Measurements from ENCODE around the gene CCL19.

CCL19 gene

GRCh38 chr9:34675048-34675714 lies 15.9 kb downstream of the CCL19 start:
- Histone ChIP-seq H2BK120ac (ENCODE audit: insufficient read depth, low read length, poor library complexity) (no peak overlapping the region), H3K18ac (ENCODE audit: low read length) (no peak overlapping the region), H3K9me3 (ENCODE audit: insufficient read depth, low read depth, low read length) (no peaks in the 10 kb centered on the region), H3K23ac (ENCODE audit: low read length) (no peak overlapping the region), H3K27me3 (ENCODE audit: insufficient read depth, low read length) (no peaks in the 10 kb centered on the region), H4K91ac (ENCODE audit: low read depth, low read length) (no peak overlapping the region), H3K79me1 (ENCODE audit: low read length) (no peaks in the 10 kb centered on the region), H3K4me3 (ENCODE audit: low read depth, low read length) (no peak overlapping the region), H2BK12ac (ENCODE audit: low read length) (no peak overlapping the region), H3K4ac (ENCODE audit: low read depth, low read length) (no peak overlapping the region), H2AK5ac (ENCODE audit: low read length) (no peak overlapping the region), H3K27ac (ENCODE audit: low read depth, low read length) (no peak overlapping the region), H4K12ac (ENCODE audit: low read depth, low read length) (no peak overlapping the region), H3K14ac (ENCODE audit: low read length) (no peak overlapping the region), H2AFZ (ENCODE audit: insufficient read depth, low read length, poor library complexity) (no peak overlapping the region), H4K8ac (ENCODE audit: low read depth, low read length) (no peak overlapping the region), H3K79me2 (ENCODE audit: control insufficient read depth, insufficient read depth, low read length, poor library complexity) (no peaks in the 10 kb centered on the region), H3K4me2 (ENCODE audit: low read length) (no peak overlapping the region), H3K9ac (ENCODE audit: low read length) (no peak overlapping the region), H3K36me3 (ENCODE audit: control insufficient read depth in 1 of 2, insufficient read depth in 2 of 2, low read length in 2 of 2) (no peaks in the 10 kb centered on the region), H3K4me1 (ENCODE audit: control insufficient read depth in 1 of 2, insufficient read depth in 2 of 2, low read length in 2 of 2) (peaks cover 9% of the 10 kb centered on the region in 2 experiments), H2BK5ac (ENCODE audit: low read depth, low read length, poor library complexity) (no peak overlapping the region)
- no CpG with 5 or more reads among the region's 10 CpGs for WGBS (ENCODE audit: extremely low coverage, insufficient coverage, insufficient read length)
- peak; percentile 64 to 79 for DNase-seq

GRCh38 chr9:34674440-34674839 lies 16.6 kb downstream of the CCL19 start:
- H4K12ac ChIP-seq (ENCODE audit: low read depth, low read length): no peak overlapping the region
- DNase-seq: no peak
- no peak overlapping the region for H4K91ac ChIP-seq (ENCODE audit: low read depth, low read length)
- no peak overlapping the region for H3K18ac ChIP-seq (ENCODE audit: low read length)
- no peak overlapping the region for H3K4me3 ChIP-seq (ENCODE audit: low read depth, low read length)
- no peak overlapping the region for H4K8ac ChIP-seq (ENCODE audit: low read depth, low read length)
- H3K23ac ChIP-seq (ENCODE audit: low read length): no peak overlapping the region
- H3K9ac ChIP-seq (ENCODE audit: low read length): no peak overlapping the region
- H3K9me3 ChIP-seq (ENCODE audit: insufficient read depth, low read depth, low read length): no peaks in the 10 kb centered on the region
- no peak overlapping the region for H2AFZ ChIP-seq (ENCODE audit: insufficient read depth, low read length, poor library complexity)
- H3K4me2 ChIP-seq (ENCODE audit: low read length): no peak overlapping the region
- H3K4me1 ChIP-seq (ENCODE audit: control insufficient read depth in 1 of 2, insufficient read depth in 2 of 2, low read length in 2 of 2): peaks cover 9% of the 10 kb centered on the region in 2 experiments
- H2BK12ac ChIP-seq (ENCODE audit: low read length): no peak overlapping the region
- peaks cover under 1% of the 10 kb centered on the region in 2 experiments for H3K36me3 ChIP-seq (ENCODE audit: control insufficient read depth in 1 of 2, insufficient read depth in 2 of 2, low read length in 2 of 2)
- no peak overlapping the region for H2AK5ac ChIP-seq (ENCODE audit: low read length)
- H3K79me1 ChIP-seq (ENCODE audit: low read length): no peaks in the 10 kb centered on the region
- WGBS (ENCODE audit: extremely low coverage, insufficient coverage, insufficient read length): 67% methylated on average over 1 of the region's 3 CpGs
- H3K27ac ChIP-seq (ENCODE audit: low read depth, low read length): no peak overlapping the region
- no peak overlapping the region for H3K14ac ChIP-seq (ENCODE audit: low read length)
- no peak overlapping the region for H2BK5ac ChIP-seq (ENCODE audit: low read depth, low read length, poor library complexity)
- no peak overlapping the region for H3K4ac ChIP-seq (ENCODE audit: low read depth, low read length)
- H3K79me2 ChIP-seq (ENCODE audit: control insufficient read depth, insufficient read depth, low read length, poor library complexity): no peaks in the 10 kb centered on the region
- no peak overlapping the region for H2BK120ac ChIP-seq (ENCODE audit: insufficient read depth, low read length, poor library complexity)
- H3K27me3 ChIP-seq (ENCODE audit: insufficient read depth, low read length): no peaks in the 10 kb centered on the region

- no CpG with 5 or more reads among the region's 1 CpG for WGBS (ENCODE audit: extremely low coverage, insufficient coverage, insufficient read length)
- Histone ChIP-seq H3K27ac (ENCODE audit: low read depth, low read length) (no peak overlapping the region), H2AFZ (ENCODE audit: insufficient read depth, low read length, poor library complexity) (no peak overlapping the region), H4K8ac (ENCODE audit: low read depth, low read length) (no peak overlapping the region), H3K14ac (ENCODE audit: low read length) (no peak overlapping the region), H3K79me1 (ENCODE audit: low read length) (no peaks in the 10 kb centered on the region), H3K4me1 (ENCODE audit: control insufficient read depth in 1 of 2, insufficient read depth in 2 of 2, low read length in 2 of 2) (peaks cover 9 to 12% of the 10 kb centered on the region in 2 experiments), H3K9ac (ENCODE audit: low read length) (no peak overlapping the region), H3K23ac (ENCODE audit: low read length) (no peak overlapping the region), H2BK12ac (ENCODE audit: low read length) (no peak overlapping the region), H2BK5ac (ENCODE audit: low read depth, low read length, poor library complexity) (no peak overlapping the region), H3K36me3 (ENCODE audit: control insufficient read depth in 1 of 2, insufficient read depth in 2 of 2, low read length in 2 of 2) (peaks cover 3 to 7% of the 10 kb centered on the region in 2 experiments), H3K27me3 (ENCODE audit: insufficient read depth, low read length) (no peaks in the 10 kb centered on the region), H3K18ac (ENCODE audit: low read length) (no peak overlapping the region), H2BK120ac (ENCODE audit: insufficient read depth, low read length, poor library complexity) (no peak overlapping the region), H3K4ac (ENCODE audit: low read depth, low read length) (no peak overlapping the region), H3K4me2 (ENCODE audit: low read length) (peak overlapping the region; percentile 13), H2AK5ac (ENCODE audit: low read length) (no peak overlapping the region), H3K4me3 (ENCODE audit: low read depth, low read length) (no peak overlapping the region), H3K79me2 (ENCODE audit: control insufficient read depth, insufficient read depth, low read length, poor library complexity) (no peaks in the 10 kb centered on the region), H4K12ac (ENCODE audit: low read depth, low read length) (no peak overlapping the region), H3K9me3 (ENCODE audit: insufficient read depth, low read depth, low read length) (peaks cover 4% of the 10 kb centered on the region), H4K91ac (ENCODE audit: low read depth, low read length) (no peak overlapping the region)
- DNase-seq: no peak
These were observed 19.8 kb downstream of the CCL19 start for GRCh38 chr9:34671307-34671706.

DNA sequence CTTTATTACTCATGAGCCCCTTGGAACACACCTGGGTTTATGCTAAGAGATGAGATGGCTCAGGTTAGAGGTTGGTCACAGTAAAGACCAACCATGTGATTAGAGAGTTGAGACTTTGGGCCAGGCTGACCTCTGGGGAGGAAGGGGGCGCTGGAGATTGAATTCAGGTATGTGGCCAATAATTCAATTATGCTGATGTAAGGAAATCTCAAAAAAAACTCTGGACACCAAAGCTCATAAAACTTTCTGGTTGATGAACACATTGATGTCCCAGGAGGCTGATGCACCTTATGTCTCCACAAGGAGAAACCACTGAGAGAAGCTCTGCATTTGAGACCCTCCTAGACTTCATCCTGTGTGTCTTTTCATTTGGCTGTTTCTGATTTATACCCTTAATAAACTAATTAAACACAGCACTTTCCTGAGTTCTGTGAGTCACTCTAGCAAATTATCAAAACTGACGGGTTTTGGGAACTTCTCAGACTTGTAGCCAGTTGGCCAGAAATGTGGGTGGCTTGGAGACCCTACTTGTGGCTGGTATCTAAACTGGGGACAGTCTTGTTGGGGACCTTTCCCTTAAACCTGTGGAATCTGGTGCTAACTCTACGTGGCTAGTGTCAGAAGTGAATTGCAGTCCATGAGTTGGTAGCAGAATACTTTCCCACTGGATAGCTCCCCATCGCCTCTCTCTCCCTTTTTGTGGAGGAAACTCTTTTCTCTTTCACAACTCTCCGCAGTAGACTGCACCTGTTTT lies 21.1 kb downstream of the CCL19 start:
- no CpG with 5 or more reads among the region's 5 CpGs for WGBS (ENCODE audit: extremely low coverage, insufficient coverage, insufficient read length)
- no peak overlapping the region for H3K4ac ChIP-seq (ENCODE audit: low read depth, low read length)
- H3K23ac ChIP-seq (ENCODE audit: low read length): no peak overlapping the region
- no peak overlapping the region for H4K12ac ChIP-seq (ENCODE audit: low read depth, low read length)
- no peak overlapping the region for H3K18ac ChIP-seq (ENCODE audit: low read length)
- peaks cover 9 to 16% of the 10 kb centered on the region in 2 experiments for H3K4me1 ChIP-seq (ENCODE audit: control insufficient read depth in 1 of 2, insufficient read depth in 2 of 2, low read length in 2 of 2)
- H3K9me3 ChIP-seq (ENCODE audit: insufficient read depth, low read depth, low read length): peaks cover 4% of the 10 kb centered on the region
- no peak overlapping the region for H4K91ac ChIP-seq (ENCODE audit: low read depth, low read length)
- no peak overlapping the region for H4K8ac ChIP-seq (ENCODE audit: low read depth, low read length)
- no peak overlapping the region for H3K14ac ChIP-seq (ENCODE audit: low read length)
- H2BK5ac ChIP-seq (ENCODE audit: low read depth, low read length, poor library complexity): no peak overlapping the region
- H3K36me3 ChIP-seq (ENCODE audit: control insufficient read depth in 1 of 2, insufficient read depth in 2 of 2, low read length in 2 of 2): peaks cover 3 to 7% of the 10 kb centered on the region in 2 experiments
- no peak overlapping the region for H3K4me3 ChIP-seq (ENCODE audit: low read depth, low read length)
- H3K27me3 ChIP-seq (ENCODE audit: insufficient read depth, low read length): no peaks in the 10 kb centered on the region
- DNase-seq: no peak
- H2AK5ac ChIP-seq (ENCODE audit: low read length): no peak overlapping the region
- no peak overlapping the region for H3K9ac ChIP-seq (ENCODE audit: low read length)
- peaks cover 3% of the 10 kb centered on the region for H3K79me2 ChIP-seq (ENCODE audit: control insufficient read depth, insufficient read depth, low read length, poor library complexity)
- no peak overlapping the region for H3K27ac ChIP-seq (ENCODE audit: low read depth, low read length)
- H3K79me1 ChIP-seq (ENCODE audit: low read length): peaks cover 5% of the 10 kb centered on the region
- H3K4me2 ChIP-seq (ENCODE audit: low read length): no peak overlapping the region
- no peak overlapping the region for H2BK120ac ChIP-seq (ENCODE audit: insufficient read depth, low read length, poor library complexity)
- no peak overlapping the region for H2BK12ac ChIP-seq (ENCODE audit: low read length)
- no peak overlapping the region for H2AFZ ChIP-seq (ENCODE audit: insufficient read depth, low read length, poor library complexity)

Measured in trophoblast cell (in vitro differentiated cells and primary cell).